H9 (cell line): Measurements from ENCODE around the gene GCK. TPM values are rescaled to one million over a fixed set of nuclear protein-coding genes. Genes with fewer than 3 reads are reported as not detected.

Experiments
- DNase-seq: peaks from one replicate; pipeline ENCODE4 v3.0.0-alpha.2; 2017
- H2AFZ ChIP-seq: one replicate; pipeline ENCODE4 v1.6.1; 2013; ENCODE audit warnings: mild to moderate bottlenecking, low read length, control low read depth, moderate library complexity
- H2AK5ac ChIP-seq: 2 replicates; pipeline ENCODE4 v1.6.1; 2013; ENCODE audit warnings: low read length, control low read depth, mixed read lengths; ENCODE audit not compliant: insufficient read length
- H2BK120ac ChIP-seq: one replicate; pipeline ENCODE4 v1.6.1; 2013; ENCODE audit warnings: low read depth, mild to moderate bottlenecking, low read length, control low read depth, inconsistent platforms; ENCODE audit not compliant: poor library complexity, severe bottlenecking
- H2BK12ac ChIP-seq: 2 replicates; pipeline ENCODE4 v1.6.1; 2013; ENCODE audit warnings: low read length, control low read depth, mixed read lengths, low read depth; ENCODE audit not compliant: insufficient read length
- H2BK15ac ChIP-seq: 2 replicates; pipeline ENCODE4 v1.6.1; 2013; ENCODE audit warnings: low read depth, low read length, control low read depth
- H2BK20ac ChIP-seq: one replicate; pipeline ENCODE4 v1.6.1; 2013; ENCODE audit warnings: low read depth, mild to moderate bottlenecking, low read length, control low read depth, inconsistent platforms; ENCODE audit not compliant: poor library complexity, severe bottlenecking
- H2BK5ac ChIP-seq: 2 replicates; pipeline ENCODE4 v1.6.1; 2013; ENCODE audit warnings: low read length, control low read depth, mixed read lengths; ENCODE audit not compliant: insufficient read length
- H3K14ac ChIP-seq: 2 replicates; pipeline ENCODE4 v1.6.1; 2013; ENCODE audit warnings: low read length, control low read depth; ENCODE audit not compliant: insufficient read depth
- H3K18ac ChIP-seq: 2 replicates; pipeline ENCODE4 v1.6.1; 2013; ENCODE audit warnings: low read depth, mild to moderate bottlenecking, mixed read lengths, low read length, control low read depth; ENCODE audit not compliant: insufficient read length
- H3K23ac ChIP-seq: 2 replicates; pipeline ENCODE4 v1.6.1; 2013; ENCODE audit warnings: low read length, control low read depth, mixed read lengths, low read depth; ENCODE audit not compliant: insufficient read length
- H3K23me2 ChIP-seq: 2 replicates; pipeline ENCODE4 v1.6.1; 2013; ENCODE audit warnings: low read depth, mild to moderate bottlenecking, mixed read lengths, low read length, control low read depth; ENCODE audit not compliant: insufficient read length, poor library complexity, severe bottlenecking
- H3K27ac ChIP-seq: 2 replicates; pipeline ENCODE4 v1.5.1; 2013; ENCODE audit warnings: low read length, control low read depth, mixed read lengths, low read depth; ENCODE audit not compliant: insufficient read length
- H3K27me3 ChIP-seq: 2 replicates; pipeline ENCODE4 v1.6.1; 2013; ENCODE audit warnings: low read length, control low read depth, inconsistent platforms; ENCODE audit not compliant: insufficient read depth
- H3K4ac ChIP-seq: 2 replicates; pipeline ENCODE4 v1.6.1; 2013; ENCODE audit warnings: low read depth, mild to moderate bottlenecking, control low read depth, inconsistent platforms, low read length, moderate library complexity
- H3K4me1 ChIP-seq: 2 replicates; pipeline ENCODE4 v1.6.1; 2013; ENCODE audit warnings: low read length, control low read depth, inconsistent platforms; ENCODE audit not compliant: insufficient read depth
- H3K4me2 ChIP-seq: 2 replicates; pipeline ENCODE4 v1.6.1; 2013; ENCODE audit warnings: low read length, control low read depth, mixed read lengths; ENCODE audit not compliant: insufficient read length, insufficient read depth
- H3K56ac ChIP-seq: 2 replicates; pipeline ENCODE4 v1.6.1; 2013; ENCODE audit warnings: low read depth, mild to moderate bottlenecking, mixed read lengths, low read length, control low read depth; ENCODE audit not compliant: insufficient read length
- H3K79me1 ChIP-seq: 2 replicates; pipeline ENCODE4 v1.6.1; 2013; ENCODE audit warnings: low read depth, mild to moderate bottlenecking, moderate library complexity, low read length, control low read depth, inconsistent platforms; ENCODE audit not compliant: insufficient read depth, poor library complexity, severe bottlenecking
- H3K79me2 ChIP-seq: 2 replicates; pipeline ENCODE4 v1.6.1; 2013; ENCODE audit warnings: low read length, control low read depth, inconsistent platforms; ENCODE audit not compliant: insufficient read depth
- H3K9ac ChIP-seq: 2 replicates; pipeline ENCODE4 v1.6.1; 2013; ENCODE audit warnings: low read length, control low read depth, mixed read lengths; ENCODE audit not compliant: insufficient read length; ENCODE audit errors: extremely low read depth
- H3K9me3 ChIP-seq: one replicate; pipeline ENCODE4 v1.6.1; 2013; ENCODE audit warnings: low read depth, low read length, inconsistent platforms; ENCODE audit not compliant: control insufficient read depth
- H3T11ph ChIP-seq: one replicate; pipeline ENCODE4 v1.6.1; 2013; ENCODE audit warnings: mild to moderate bottlenecking, low read length, control low read depth, inconsistent platforms
- H4K20me1 ChIP-seq: one replicate; pipeline ENCODE4 v1.6.1; 2013; ENCODE audit not compliant: control insufficient read depth, insufficient read length, insufficient read depth
- H4K5ac ChIP-seq: 2 replicates; pipeline ENCODE4 v1.6.1; 2013; ENCODE audit warnings: low read depth, mild to moderate bottlenecking, mixed read lengths, low read length, control low read depth; ENCODE audit not compliant: insufficient read length
- H4K8ac ChIP-seq: replicated peaks from 2 replicates; pipeline ENCODE4 v1.6.1; 2013; ENCODE audit warnings: low read length, control low read depth, mixed read lengths, low read depth; ENCODE audit not compliant: insufficient read length
- H4K91ac ChIP-seq: 2 replicates; pipeline ENCODE4 v1.6.1; 2013; ENCODE audit warnings: low read depth, mild to moderate bottlenecking, moderate library complexity, mixed read lengths, low read length, control low read depth; ENCODE audit not compliant: insufficient read length
- H3K27ac Mint-ChIP-seq, 3 experiments: 2 replicates in 2 of 3; 3 replicates in 1 of 3; pipeline ENCODE4 v1.8.0; 2020 to 2021; ENCODE audit warnings: mixed read lengths in 3 of 3, mild to moderate bottlenecking in 1 of 3, moderate library complexity in 1 of 3
- H3K27me3 Mint-ChIP-seq: 2 replicates; pipeline ENCODE4 v1.8.0; 2021; ENCODE audit warnings: low read depth, mild to moderate bottlenecking, moderate library complexity, mixed read lengths
- H3K36me3 Mint-ChIP-seq, 3 experiments: 2 replicates in 2 of 3; 3 replicates in 1 of 3; pipeline ENCODE4 v1.8.0; 2020 to 2021; ENCODE audit warnings: low read depth in 3 of 3, mixed read lengths in 3 of 3; ENCODE audit not compliant: insufficient read depth in 1 of 3
- H3K4me1 Mint-ChIP-seq, 2 experiments: 2 replicates each; pipeline ENCODE4 v1.8.0; 2020; ENCODE audit warnings: mixed read lengths in 2 of 2
- H3K4me3 Mint-ChIP-seq, 2 experiments: 2 replicates in 1 of 2; 3 replicates in 1 of 2; pipeline ENCODE4 v1.8.0; 2020 to 2021; ENCODE audit warnings: mild to moderate bottlenecking in 2 of 2, mixed read lengths in 2 of 2, moderate library complexity in 1 of 2
- H3K9me3 Mint-ChIP-seq, 2 experiments: 2 replicates in 1 of 2; 3 replicates in 1 of 2; pipeline ENCODE4 v1.8.0; 2020; ENCODE audit warnings: mild to moderate bottlenecking in 2 of 2, mixed read lengths in 2 of 2, moderate library complexity in 1 of 2
- WGBS: extraction: QIAGEN DNeasy Blood & Tissue Kit; methylation state at CpG from one replicate; pipeline ENCODE4 v1.1.7; 2013; ENCODE audit warnings: missing lambda C conversion rate, low lambda C conversion rate, mixed read lengths; ENCODE audit not compliant: insufficient read length; ENCODE audit errors: extremely low coverage; 5-methylcytosine and 5-hydroxymethylcytosine counted together
- total RNA-seq: library from RNA; stranded (reverse); gene quantifications from 2 replicates; pipeline ENCODE4 v1.2.1, GENCODE V29; 2021
- TF ChIP-seq, protein P1 (sequence below): fragments of 200-600 bp; sonication (generic); conservative IDR thresholded peaks from 3 replicates; pipeline ENCODE4 v1.8.0; 2021; ENCODE audit warnings: antibody characterized with exemption, mild to moderate bottlenecking

Gene GCK
- total RNA-seq, 1 experiment from 2014 or later = 0.98 TPM

GRCh38 chr7:44149571-44150465 is 39.4 kb downstream of the GCK start:
- H3K27me3 Mint-ChIP-seq = peaks cover 36% of the 10 kb centered on the region
- H3K4me2 ChIP-seq = no peak overlapping the region

More at GRCh38 chr7:44149571-44150465, 39.4 kb downstream of the GCK start:
- Histone ChIP-seq H2BK12ac (no peak overlapping the region), H3T11ph (no peak overlapping the region), H2BK120ac (no peak overlapping the region), H3K9ac (no peak overlapping the region), H2BK20ac (no peak overlapping the region), H4K91ac (no peak overlapping the region), H3K4ac (no peak overlapping the region), H3K56ac (no peak overlapping the region), H3K23ac (no peak overlapping the region), H3K4me1 (no peaks in the 10 kb centered on the region), H4K20me1 (no peaks in the 10 kb centered on the region), H2AK5ac (no peak overlapping the region), H3K9me3 (no peaks in the 10 kb centered on the region), H4K5ac (no peak overlapping the region), H3K79me2 (no peaks in the 10 kb centered on the region), H2BK15ac (no peak overlapping the region), H3K27me3 (peaks cover 7% of the 10 kb centered on the region; the same call in 1 of the 2 replicates), H2AFZ (no peak overlapping the region), H3K14ac (no peak overlapping the region), H3K23me2 (peaks cover 9% of the 10 kb centered on the region), H3K27ac (no peak overlapping the region), H3K18ac (no peak overlapping the region), H3K79me1 (no peaks in the 10 kb centered on the region), H2BK5ac (no peak overlapping the region), H4K8ac (no peak overlapping the region)
- TF ChIP-seq, protein P1, sequence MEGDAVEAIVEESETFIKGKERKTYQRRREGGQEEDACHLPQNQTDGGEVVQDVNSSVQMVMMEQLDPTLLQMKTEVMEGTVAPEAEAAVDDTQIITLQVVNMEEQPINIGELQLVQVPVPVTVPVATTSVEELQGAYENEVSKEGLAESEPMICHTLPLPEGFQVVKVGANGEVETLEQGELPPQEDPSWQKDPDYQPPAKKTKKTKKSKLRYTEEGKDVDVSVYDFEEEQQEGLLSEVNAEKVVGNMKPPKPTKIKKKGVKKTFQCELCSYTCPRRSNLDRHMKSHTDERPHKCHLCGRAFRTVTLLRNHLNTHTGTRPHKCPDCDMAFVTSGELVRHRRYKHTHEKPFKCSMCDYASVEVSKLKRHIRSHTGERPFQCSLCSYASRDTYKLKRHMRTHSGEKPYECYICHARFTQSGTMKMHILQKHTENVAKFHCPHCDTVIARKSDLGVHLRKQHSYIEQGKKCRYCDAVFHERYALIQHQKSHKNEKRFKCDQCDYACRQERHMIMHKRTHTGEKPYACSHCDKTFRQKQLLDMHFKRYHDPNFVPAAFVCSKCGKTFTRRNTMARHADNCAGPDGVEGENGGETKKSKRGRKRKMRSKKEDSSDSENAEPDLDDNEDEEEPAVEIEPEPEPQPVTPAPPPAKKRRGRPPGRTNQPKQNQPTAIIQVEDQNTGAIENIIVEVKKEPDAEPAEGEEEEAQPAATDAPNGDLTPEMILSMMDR = no peak
- H3K4me3 Mint-ChIP-seq = no peak overlapping the region; a peak in 1 of 5 replicates
- no peaks in the 10 kb centered on the region for H3K9me3 Mint-ChIP-seq
- peaks cover 14 to 27% of the 10 kb centered on the region in 2 experiments for H3K4me1 Mint-ChIP-seq
- DNase-seq = no peak
- no peak overlapping the region for H3K27ac Mint-ChIP-seq
- no CpG with 5 or more reads among the region's 18 CpGs for WGBS
- no peaks in the 10 kb centered on the region for H3K36me3 Mint-ChIP-seq
